ENCODE measurements around the gene ELL2.
A peak's percentile ranks its signal among the peaks of the same experiment; 100 is the strongest.

ELL2 gene

GRCh38 chr5:95983080-95983479, 21.4 kb upstream of the ELL2 start:
- DNase-seq (ENCODE audit: low read depth) = no peak

- no peak for DNase-seq (ENCODE audit: low read depth)
These were observed 15.0 kb upstream of the ELL2 start for GRCh38 chr5:95976606-95977005.

GRCh38 chr5:95975703-95976102, 14.1 kb upstream of the ELL2 start:
- DNase-seq (ENCODE audit: low read depth) = no peak

GRCh38 chr5:95973793-95974325, 12.2 kb upstream of the ELL2 start:
- DNase-seq (ENCODE audit: low read depth) = no peak

- DNase-seq (ENCODE audit: low read depth) = no peak
These were observed 10.5 kb upstream of the ELL2 start for GRCh38 chr5:95972196-95972595.

GRCh38 chr5:95970359-95970704, 8.7 kb upstream of the ELL2 start:
- no peak for DNase-seq (ENCODE audit: low read depth)

GRCh38 chr5:95969651-95970358, 8.2 kb upstream of the ELL2 start:
- DNase-seq (ENCODE audit: low read depth) = no peak

GRCh38 chr5:95969055-95969454, 7.4 kb upstream of the ELL2 start:
- no peak for DNase-seq (ENCODE audit: low read depth)

GRCh38 chr5:95967236-95967635, 5.6 kb upstream of the ELL2 start:
- DNase-seq (ENCODE audit: low read depth) = no peak

- no peak for DNase-seq (ENCODE audit: low read depth)
These were observed 4.4 kb upstream of the ELL2 start for GRCh38 chr5:95966005-95966404.

GRCh38 chr5:95963650-95964410, 2.2 kb upstream of the ELL2 start:
- no peak for DNase-seq (ENCODE audit: low read depth)

GRCh38 chr5:95962785-95963184, 1.1 kb upstream of the ELL2 start:
- DNase-seq (ENCODE audit: low read depth) = no peak

GRCh38 chr5:95962475-95962773, 773 bp upstream of the ELL2 start:
- no peak for DNase-seq (ENCODE audit: low read depth)

GRCh38 chr5:95960667-95961616, 709 bp downstream of the ELL2 start:
- peak; percentile 68 for DNase-seq (ENCODE audit: low read depth)

- DNase-seq (ENCODE audit: low read depth) = no peak
These were observed 1.6 kb downstream of the ELL2 start for GRCh38 chr5:95959888-95960666.

- DNase-seq (ENCODE audit: low read depth) = no peak
These were observed 2.4 kb downstream of the ELL2 start for GRCh38 chr5:95959051-95959887.

GRCh38 chr5:95958310-95959014, 3.2 kb downstream of the ELL2 start:
- DNase-seq (ENCODE audit: low read depth) = no peak

- no peak for DNase-seq (ENCODE audit: low read depth)
These were observed 4.0 kb downstream of the ELL2 start for GRCh38 chr5:95957561-95958203.

- no peak for DNase-seq (ENCODE audit: low read depth)
These were observed 4.8 kb downstream of the ELL2 start for GRCh38 chr5:95956900-95957293.

Measured in activated T-cell treated with anti-CD3 and anti-CD28 coated beads for 24 hours (primary cell).